ENCODE data around the gene AGPAT4.

GRCh38 chr6:161111261-161111660 lies 162.6 kb downstream of the AGPAT4 start:
- TF ChIP-seq, protein P1, sequence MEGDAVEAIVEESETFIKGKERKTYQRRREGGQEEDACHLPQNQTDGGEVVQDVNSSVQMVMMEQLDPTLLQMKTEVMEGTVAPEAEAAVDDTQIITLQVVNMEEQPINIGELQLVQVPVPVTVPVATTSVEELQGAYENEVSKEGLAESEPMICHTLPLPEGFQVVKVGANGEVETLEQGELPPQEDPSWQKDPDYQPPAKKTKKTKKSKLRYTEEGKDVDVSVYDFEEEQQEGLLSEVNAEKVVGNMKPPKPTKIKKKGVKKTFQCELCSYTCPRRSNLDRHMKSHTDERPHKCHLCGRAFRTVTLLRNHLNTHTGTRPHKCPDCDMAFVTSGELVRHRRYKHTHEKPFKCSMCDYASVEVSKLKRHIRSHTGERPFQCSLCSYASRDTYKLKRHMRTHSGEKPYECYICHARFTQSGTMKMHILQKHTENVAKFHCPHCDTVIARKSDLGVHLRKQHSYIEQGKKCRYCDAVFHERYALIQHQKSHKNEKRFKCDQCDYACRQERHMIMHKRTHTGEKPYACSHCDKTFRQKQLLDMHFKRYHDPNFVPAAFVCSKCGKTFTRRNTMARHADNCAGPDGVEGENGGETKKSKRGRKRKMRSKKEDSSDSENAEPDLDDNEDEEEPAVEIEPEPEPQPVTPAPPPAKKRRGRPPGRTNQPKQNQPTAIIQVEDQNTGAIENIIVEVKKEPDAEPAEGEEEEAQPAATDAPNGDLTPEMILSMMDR (IDR thresholded peaks at IDR 0.05): no peak
- no peak for TF ChIP-seq POLR2A (IDR thresholded peaks at IDR 0.05)

All from breast epithelium (tissue), 3 donors.